ENCODE results near the gene DHRS2.
A peak's percentile ranks its signal among the peaks of the same experiment; 100 is the strongest.

- TF ChIP-seq CTCF (IDR thresholded peaks at IDR 0.05) (peak; percentile 81 to 95 (median 88)), POLR2A (IDR thresholded peaks at IDR 0.05) (no peak)
Observed at GRCh38 chr14:23588884-23589598, 47.1 kb upstream of the DHRS2 start.

Data from right lobe of liver (tissue), 4 donors.